A673 (cell line): Measurements from ENCODE around the gene PPIL6.

Experiments
- EZH2 ChIP-seq: fragments of 200-600 bp; sonication (generic); IDR thresholded peaks from 2 replicates; pipeline ENCODE4 v1.6.1; 2017; ENCODE audit warnings: borderline replicate concordance, low read depth, mild to moderate bottlenecking, mixed read lengths, antibody characterized with exemption, low read length; ENCODE audit not compliant: poor library complexity, severe bottlenecking
- TF ChIP-seq, protein P1 (sequence below): fragments of 300-800, 200-600 bp; sonication (generic); conservative IDR thresholded peaks from 2 replicates; pipeline ENCODE4 v1.5.1; 2017; ENCODE audit warnings: low read depth, mild to moderate bottlenecking, antibody characterized with exemption, low read length, moderate library complexity, mixed read lengths

DNA sequence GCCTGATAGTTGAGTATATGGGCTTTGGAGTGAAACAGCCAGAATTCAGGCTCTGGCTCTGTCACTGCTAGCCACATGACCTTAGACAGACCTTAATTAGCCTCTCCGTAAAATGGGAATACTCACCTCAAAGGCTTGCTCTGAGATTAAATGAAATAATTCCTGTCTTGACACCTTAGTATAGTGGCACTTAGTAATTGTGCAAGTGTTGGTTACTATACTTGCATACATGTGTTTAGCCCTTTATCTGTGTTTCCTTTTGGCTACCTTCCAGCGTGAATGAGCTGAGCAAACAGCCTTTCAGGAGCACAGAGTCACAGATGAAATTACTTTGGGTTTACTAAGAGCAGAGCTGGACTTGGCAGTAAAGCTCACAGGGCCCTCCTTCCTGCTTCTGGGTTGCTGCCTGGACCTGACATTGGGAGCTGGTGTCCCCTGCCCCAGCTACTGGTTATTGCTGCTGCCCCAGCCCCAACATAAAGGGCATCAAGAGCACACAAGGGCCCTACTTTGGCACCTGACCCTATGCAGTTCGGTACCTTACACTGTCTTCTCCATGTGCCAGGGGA lies 90.9 kb downstream of the PPIL6 start:
- TF ChIP-seq, protein P1, sequence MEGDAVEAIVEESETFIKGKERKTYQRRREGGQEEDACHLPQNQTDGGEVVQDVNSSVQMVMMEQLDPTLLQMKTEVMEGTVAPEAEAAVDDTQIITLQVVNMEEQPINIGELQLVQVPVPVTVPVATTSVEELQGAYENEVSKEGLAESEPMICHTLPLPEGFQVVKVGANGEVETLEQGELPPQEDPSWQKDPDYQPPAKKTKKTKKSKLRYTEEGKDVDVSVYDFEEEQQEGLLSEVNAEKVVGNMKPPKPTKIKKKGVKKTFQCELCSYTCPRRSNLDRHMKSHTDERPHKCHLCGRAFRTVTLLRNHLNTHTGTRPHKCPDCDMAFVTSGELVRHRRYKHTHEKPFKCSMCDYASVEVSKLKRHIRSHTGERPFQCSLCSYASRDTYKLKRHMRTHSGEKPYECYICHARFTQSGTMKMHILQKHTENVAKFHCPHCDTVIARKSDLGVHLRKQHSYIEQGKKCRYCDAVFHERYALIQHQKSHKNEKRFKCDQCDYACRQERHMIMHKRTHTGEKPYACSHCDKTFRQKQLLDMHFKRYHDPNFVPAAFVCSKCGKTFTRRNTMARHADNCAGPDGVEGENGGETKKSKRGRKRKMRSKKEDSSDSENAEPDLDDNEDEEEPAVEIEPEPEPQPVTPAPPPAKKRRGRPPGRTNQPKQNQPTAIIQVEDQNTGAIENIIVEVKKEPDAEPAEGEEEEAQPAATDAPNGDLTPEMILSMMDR = no peak
- no peak for TF ChIP-seq EZH2
